ENCODE data around the gene ZBED1.

GRCh38 chrX:2546496-2546895, 45.7 kb upstream of the ZBED1 start:
- TF ChIP-seq POLR2A (IDR thresholded peaks at IDR 0.05; ENCODE audit: low read depth, low read length) (no peak), POLR2AphosphoS5 (IDR thresholded peaks at IDR 0.05; ENCODE audit: low read depth, low read length) (no peak), TAF1 (IDR thresholded peaks at IDR 0.05; ENCODE audit: borderline replicate concordance, low read depth, low read length) (no peak)
